GM21526 (cell line): Measurements from ENCODE around the gene TNFSF8.

ENCODE experiments used
- ATAC-seq: cut with Tn5 transposase; IDR thresholded peaks from one replicate; pipeline ENCODE4 v1.9.1; 2021; ENCODE audit warnings: moderate library complexity; ENCODE audit not compliant: unreplicated experiment, low FRiP score

The TNFSF8 gene

GRCh38 chr9:114937516-114937915, 7.1 kb upstream of the TNFSF8 start:
- ATAC-seq, result no peak

GRCh38 chr9:114936581-114936980, 6.2 kb upstream of the TNFSF8 start:
- no peak for ATAC-seq

DNA sequence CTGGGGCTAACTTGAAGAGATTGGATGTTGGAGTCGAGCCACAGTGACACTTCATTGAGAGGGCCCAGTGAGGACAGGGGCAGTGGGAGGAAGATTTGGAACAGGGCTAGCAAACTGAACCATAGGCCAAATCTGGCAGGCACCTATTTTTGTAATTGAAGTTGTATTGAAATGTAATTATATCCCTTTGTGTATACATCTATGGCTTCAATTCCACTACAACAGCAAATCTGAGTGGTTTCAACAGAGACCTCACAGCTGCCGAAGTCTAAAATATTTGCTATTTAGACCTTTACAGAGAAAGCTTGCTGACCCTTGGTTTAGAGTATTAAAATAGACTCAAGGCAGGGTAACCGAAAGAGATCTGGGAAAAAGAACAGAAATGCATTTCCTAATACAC, 4.7 kb upstream of the TNFSF8 start:
- no peak for ATAC-seq

DNA sequence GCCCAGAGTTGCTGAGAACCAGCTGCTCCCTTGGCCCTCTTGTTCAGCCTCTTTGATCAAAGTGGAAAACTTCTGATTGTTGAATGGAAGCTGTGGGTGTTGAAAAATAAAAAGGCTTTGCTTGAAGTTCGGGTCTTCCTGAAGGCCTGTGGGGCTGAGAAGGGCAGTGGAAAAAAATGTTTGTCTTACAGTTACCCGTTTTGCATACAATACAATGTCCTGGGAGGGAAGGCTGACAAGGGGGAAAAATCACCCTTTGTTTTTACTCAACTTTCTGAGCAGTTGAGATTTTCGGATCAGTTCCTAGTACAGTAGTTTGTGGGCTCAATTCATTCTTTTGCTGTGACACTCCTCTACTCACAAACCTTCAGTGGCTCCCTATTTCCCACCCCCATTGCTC, 2.1 kb upstream of the TNFSF8 start:
- no peak for ATAC-seq

- ATAC-seq, result no peak
Measured at GRCh38 chr9:114931407-114931806, 1.0 kb upstream of the TNFSF8 start.

DNA sequence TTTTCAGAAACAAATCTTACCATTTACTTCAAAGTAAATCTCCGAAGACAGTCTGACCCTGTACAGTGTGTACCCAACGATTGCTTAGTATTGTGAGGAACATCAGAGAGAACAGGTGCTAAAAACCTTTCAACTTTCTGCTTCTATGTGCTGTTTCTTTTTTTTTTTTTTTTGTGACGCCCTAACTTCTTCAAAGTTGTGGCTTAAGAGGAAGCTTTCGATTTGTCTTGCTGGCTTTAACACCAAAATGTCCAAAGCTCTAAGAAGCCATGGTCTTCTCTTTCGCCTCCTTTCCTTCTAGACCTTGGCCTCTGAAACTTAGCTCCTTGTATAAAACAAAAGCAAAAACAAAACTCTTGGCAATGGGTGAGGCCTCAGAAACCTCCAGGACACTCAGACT, 1.2 kb downstream of the TNFSF8 start:
- ATAC-seq, result no peak

DNA sequence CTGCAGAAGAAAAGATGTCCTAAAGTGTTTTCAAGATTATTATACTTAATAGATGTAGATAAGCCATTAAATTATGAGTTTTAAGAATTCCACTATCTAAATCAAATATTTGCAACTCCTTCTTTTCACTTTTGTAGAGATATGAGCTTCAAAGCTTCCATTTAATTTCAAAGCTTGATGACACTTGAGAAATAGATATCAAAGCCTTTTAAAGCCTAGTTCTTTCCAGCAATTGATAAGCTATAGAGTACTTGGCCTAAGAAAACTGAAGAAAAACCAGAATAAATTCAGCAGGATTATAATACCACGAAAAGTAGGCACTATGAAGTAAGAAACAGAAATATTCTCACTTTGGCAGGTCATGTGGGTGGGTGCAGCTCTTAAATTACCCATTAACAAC, 1.7 kb downstream of the TNFSF8 start:
- ATAC-seq, result no peak

GRCh38 chr9:114928136-114928535, 2.3 kb downstream of the TNFSF8 start:
- ATAC-seq, result no peak

- ATAC-seq, result no peak
Measured at GRCh38 chr9:114925672-114926071, 4.7 kb downstream of the TNFSF8 start.

GRCh38 chr9:114925039-114925438, 5.4 kb downstream of the TNFSF8 start:
- ATAC-seq, result no peak

GRCh38 chr9:114924327-114924726, 6.1 kb downstream of the TNFSF8 start:
- ATAC-seq, result no peak

- no peak for ATAC-seq
Measured at GRCh38 chr9:114923918-114924317, 6.5 kb downstream of the TNFSF8 start.

DNA sequence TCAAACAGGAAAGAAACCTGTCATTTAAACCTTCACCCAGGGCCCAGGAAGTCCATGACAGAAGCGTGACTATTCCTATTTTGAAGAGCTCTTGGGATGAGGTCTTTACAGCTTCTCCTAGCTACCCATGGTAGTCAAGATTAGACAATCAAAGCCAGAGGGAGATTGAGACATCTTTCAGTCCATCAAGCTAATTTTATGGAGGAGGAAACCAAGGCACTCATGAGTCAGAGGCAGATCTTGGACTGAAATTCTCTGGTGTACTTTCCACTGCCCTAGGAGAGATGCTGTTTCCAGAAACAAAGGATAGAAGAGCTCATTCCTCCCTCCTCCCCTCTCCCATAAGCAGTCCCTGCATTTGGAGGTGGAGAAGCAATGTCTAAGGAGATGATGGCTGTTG, 9.2 kb downstream of the TNFSF8 start:
- ATAC-seq, result no peak

- no peak for ATAC-seq
Measured at GRCh38 chr9:114919611-114920010, 10.8 kb downstream of the TNFSF8 start.

DNA sequence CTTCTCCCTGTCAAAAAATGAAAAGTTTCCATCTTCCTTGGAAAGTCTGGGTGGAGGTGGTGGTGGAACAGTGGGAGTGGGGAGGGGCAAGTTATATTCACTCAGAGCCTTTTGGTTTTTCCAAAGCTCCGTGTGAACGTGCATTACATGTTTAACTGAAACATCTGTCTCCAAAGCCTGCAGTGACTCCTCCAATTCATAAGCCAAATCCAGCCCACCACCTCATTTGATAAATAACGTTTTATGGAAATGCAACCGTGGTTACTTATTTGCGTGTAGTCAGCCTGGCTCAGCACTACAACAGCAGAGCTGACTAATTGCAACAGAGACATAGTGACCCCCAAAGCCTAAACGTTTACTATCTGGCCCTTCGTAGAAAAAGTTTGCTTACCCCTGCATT, 13.9 kb downstream of the TNFSF8 start:
- ATAC-seq, result no peak

GRCh38 chr9:114914139-114914538, 16.3 kb downstream of the TNFSF8 start:
- ATAC-seq, result no peak

DNA sequence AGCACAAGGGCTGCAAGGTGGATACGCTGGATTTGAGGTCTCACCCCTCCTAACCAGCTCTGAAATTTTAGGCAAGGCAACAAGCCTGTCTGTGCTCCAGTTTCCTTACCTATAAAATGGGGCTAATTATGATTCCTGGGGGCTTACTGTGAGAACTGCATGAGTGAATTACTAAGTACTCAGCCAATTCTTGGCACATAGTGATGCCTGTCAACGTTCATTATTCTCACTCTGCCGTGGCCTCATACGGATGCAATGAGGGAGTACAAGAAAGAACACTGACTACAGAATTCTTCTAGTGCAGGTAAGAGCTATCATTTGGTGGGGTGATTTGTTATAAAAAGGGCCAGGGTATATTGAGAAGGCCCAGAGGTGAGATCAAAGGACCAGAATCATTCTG, 16.7 kb downstream of the TNFSF8 start:
- no peak for ATAC-seq

DNA sequence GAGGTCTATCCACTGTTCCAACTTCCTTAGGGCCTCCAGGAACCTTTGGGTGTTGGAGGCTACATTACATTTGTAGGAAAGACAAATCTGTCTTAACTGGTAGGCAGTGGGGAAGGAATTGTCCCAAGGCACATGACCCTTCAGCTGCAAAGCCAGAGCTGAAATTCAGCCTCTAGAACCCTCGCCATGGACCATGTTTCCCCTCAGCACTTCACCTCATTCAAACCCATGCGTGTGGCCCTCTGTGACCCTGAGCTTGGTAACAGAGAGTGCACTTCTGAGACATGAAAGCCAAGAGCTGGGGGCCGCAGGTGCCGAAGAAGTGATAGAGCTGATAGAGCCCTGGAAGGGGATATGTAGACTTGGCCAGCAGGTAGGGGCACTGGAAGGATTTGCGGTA, 17.2 kb downstream of the TNFSF8 start:
- ATAC-seq, result no peak

DNA sequence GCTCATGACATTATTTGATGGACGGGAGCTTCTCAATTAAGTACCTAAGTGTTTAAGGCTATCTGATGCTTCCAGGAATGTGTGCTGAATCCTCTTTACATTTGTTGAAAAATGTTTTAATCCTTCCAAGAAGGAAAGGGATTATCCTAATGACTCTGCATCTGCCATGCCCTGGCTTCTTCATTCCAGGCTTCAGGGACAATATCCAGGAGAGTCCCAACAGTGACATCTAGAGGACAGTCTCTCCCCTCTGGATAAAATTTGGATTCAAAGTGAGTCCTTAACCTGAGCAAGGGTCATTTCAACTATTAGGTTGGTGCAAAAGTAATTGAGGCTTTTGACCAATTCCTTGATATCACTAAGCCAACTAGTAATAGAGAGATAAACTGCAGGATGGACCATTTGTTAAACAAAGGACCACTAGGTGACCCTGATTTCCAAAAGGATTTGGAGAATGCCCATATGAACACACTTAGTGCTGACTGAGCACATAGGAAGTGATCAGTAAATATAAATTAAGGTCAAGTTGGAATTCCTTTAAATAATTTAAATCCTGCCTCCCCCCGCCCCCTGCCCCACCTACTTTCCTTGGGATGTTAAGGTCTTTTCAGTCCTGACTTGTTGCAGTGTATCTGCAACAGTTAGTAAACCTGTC, 19.1 kb downstream of the TNFSF8 start:
- no peak for ATAC-seq

- ATAC-seq, result no peak
Measured at GRCh38 chr9:114910541-114910940, 19.9 kb downstream of the TNFSF8 start.

GRCh38 chr9:114909661-114910060, 20.7 kb downstream of the TNFSF8 start:
- peak; percentile 42 for ATAC-seq

GRCh38 chr9:114908805-114909448, 21.5 kb downstream of the TNFSF8 start:
- no peak for ATAC-seq
